Pancreas (tissue), 10 donors: Measurements from ENCODE around the gene DPH7. TPM values are rescaled to one million over a fixed set of nuclear protein-coding genes. Genes with fewer than 3 reads are reported as not detected.
"Not testable (repeated sequence)": the region's sequence is repeated elsewhere in the genome, so short reads cannot be mapped to it uniquely, and the experiment has no call there.

Experiments
- ATAC-seq, 4 donors: fragments of 200-7000 bp; cut with Tn5 transposase; one replicate each; pipeline versions ENCODE4 v1.8.0 to v1.9.1; 2020; ENCODE audit warnings: mild to moderate bottlenecking in 4 of 4, moderate library complexity in 4 of 4
- DNase-seq, 6 donors: peaks; one replicate each; pipeline ENCODE4 v3.0.0-alpha.2; 2020
- FAIRE-seq: peaks from 2 replicates; lab custom pipeline; 2012; peaks lifted over from hg19 to GRCh38; lab: Jason Lieb, UNC
- H3K27ac ChIP-seq, 4 donors: fragments of 200-600 bp; sonication (generic); 1 replicate in 3 of 4; 2 replicates in 1 of 4; pipeline versions ENCODE4 v1.5.0 to v1.8.0; 2020
- H3K27me3 ChIP-seq, 4 donors: fragments of 200-600 bp; one replicate each; pipeline ENCODE4 v1.8.0; 2021
- H3K36me3 ChIP-seq, 3 donors: fragments of 200-600 bp; sonication (generic) in 1 of 3; one replicate each; pipeline versions ENCODE4 v1.5.0 to v1.8.0; 2020 to 2021
- H3K4me1 ChIP-seq, 3 donors: fragments of 200-600 bp; one replicate each; pipeline ENCODE4 v1.8.0; 2021
- H3K4me3 ChIP-seq, 4 donors: fragments of 200-600 bp; sonication (generic) in 2 of 4; one replicate each; pipeline versions ENCODE4 v1.5.0 to v1.8.0; 2020 to 2021
- H3K9me3 ChIP-seq, 4 donors: fragments of 200-600 bp; one replicate each; pipeline ENCODE4 v1.8.0; 2021
- WGBS, 2 donors: extraction: QIAGEN DNeasy Blood & Tissue Kit; methylation state at CpG; one replicate each; pipeline ENCODE4 v1.1.7; 2013; 5-methylcytosine and 5-hydroxymethylcytosine counted together
- intact Hi-C, 3 donors: fragments of 100-400 bp; cut with DNase I; formaldehyde crosslinking; loops; one replicate each; pipeline versions ENCODE4 v1.11.1 to v1.14.2; 2022
- polyA plus RNA-seq, 2 donors: library from polyadenylated mRNA; stranded (reverse); fragments of 200-250 nt; gene quantifications; one replicate each; pipeline ENCODE4 v1.2.3, GENCODE V29; 2013
- total RNA-seq, 6 donors: library from RNA; stranded (reverse); fragmentation: NEBNext Ultra II Directional in 4 of 6; extraction: Animal tissue kit (Norgen Biotek cat#: 25700) in 4 of 6; gene quantifications; one replicate each; pipeline versions ENCODE4 v1.2.1 to v1.2.4, GENCODE V29; 2021 to 2023
- TF ChIP-seq, protein P1 (sequence below), 4 donors: fragments of 200-600 bp; sonication (generic) in 3 of 4; IDR thresholded peaks; one replicate each; pipeline versions ENCODE4 v1.5.0 to v1.8.0; 2021; ENCODE audit warnings: antibody characterized with exemption in 4 of 4
- donor health status: healthy with polysubstance abuse.
- donor health status: DM: no; HTN: no; CAD: no; lungs with moderate emphysema.
- donor health status: DM: no; HTN: no; CAD: no.
- donor health status: control.
- donor health status: control.
- donor health status: Bipolar disorder and iron deficiency.
- donor health status: DM: yes; HTN: yes; CAD: no.
- donor health status: DM: no; HTN: no; CAD: no.
- donor health status: DM: no; HTN: no; CAD: no.
- donor health status: DM: yes; HTN: yes; CAD: no.

DPH7 gene
- total and polyA plus RNA-seq, 8 donors: 16.7 to 174 (median 24.8) TPM

DNA sequence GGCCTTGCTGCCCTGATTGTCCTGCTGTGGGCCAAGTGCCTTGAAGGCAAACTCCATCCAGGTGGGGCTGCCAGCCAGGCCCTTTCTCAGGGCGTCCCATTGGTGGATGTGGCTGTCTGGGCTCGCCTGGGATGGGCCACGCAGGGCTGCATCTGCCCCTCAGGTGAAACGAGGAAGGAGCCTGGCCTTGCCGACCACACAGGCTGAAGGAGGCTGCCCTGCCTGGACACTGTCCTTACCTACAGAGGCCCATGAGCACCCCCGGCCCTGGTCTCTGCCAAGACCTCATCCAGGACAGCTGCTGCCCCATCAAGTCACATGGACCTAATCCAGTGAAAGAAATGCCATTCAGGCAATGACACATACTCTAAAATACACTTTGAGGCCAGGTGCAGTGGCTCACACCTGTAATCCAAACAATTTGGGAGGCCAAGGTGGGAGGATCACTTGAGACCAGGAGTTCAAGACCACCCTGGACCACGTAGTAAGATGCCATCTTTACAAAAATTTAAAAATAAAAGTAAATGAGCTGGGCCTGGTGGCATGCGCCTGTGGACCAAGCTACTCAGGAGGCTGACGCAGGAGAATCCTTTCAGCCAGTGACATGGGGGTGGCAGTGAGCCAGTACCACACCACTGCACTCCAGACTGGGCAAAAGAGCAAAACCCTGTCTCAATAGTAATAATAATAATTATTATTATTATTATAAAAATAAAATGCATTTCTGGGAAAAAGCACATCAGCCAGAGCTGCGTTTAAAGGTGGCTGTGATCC lies 62.4 kb downstream of the DPH7 start:
- ATAC-seq (no peak), DNase-seq (peak in 1 of 6 donors; percentile 70), FAIRE-seq (no peak)
- Histone ChIP-seq H3K9me3 (no peaks in the 10 kb centered on the region), H3K36me3 (no peaks in the 10 kb centered on the region), H3K27me3 (no peaks in the 10 kb centered on the region), H3K4me1 (peaks cover 6 to 11% (median 9%) of the 10 kb centered on the region in 3 donors), H3K4me3 (no peak overlapping the region), H3K27ac (no peak overlapping the region)
- intact Hi-C loops: no loop called here
- 85 to 90% methylated on average over 10 of the region's 10 CpGs for WGBS, 2 donors
- TF ChIP-seq, protein P1, sequence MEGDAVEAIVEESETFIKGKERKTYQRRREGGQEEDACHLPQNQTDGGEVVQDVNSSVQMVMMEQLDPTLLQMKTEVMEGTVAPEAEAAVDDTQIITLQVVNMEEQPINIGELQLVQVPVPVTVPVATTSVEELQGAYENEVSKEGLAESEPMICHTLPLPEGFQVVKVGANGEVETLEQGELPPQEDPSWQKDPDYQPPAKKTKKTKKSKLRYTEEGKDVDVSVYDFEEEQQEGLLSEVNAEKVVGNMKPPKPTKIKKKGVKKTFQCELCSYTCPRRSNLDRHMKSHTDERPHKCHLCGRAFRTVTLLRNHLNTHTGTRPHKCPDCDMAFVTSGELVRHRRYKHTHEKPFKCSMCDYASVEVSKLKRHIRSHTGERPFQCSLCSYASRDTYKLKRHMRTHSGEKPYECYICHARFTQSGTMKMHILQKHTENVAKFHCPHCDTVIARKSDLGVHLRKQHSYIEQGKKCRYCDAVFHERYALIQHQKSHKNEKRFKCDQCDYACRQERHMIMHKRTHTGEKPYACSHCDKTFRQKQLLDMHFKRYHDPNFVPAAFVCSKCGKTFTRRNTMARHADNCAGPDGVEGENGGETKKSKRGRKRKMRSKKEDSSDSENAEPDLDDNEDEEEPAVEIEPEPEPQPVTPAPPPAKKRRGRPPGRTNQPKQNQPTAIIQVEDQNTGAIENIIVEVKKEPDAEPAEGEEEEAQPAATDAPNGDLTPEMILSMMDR (IDR thresholded peaks at IDR 0.05): no peak

DNA sequence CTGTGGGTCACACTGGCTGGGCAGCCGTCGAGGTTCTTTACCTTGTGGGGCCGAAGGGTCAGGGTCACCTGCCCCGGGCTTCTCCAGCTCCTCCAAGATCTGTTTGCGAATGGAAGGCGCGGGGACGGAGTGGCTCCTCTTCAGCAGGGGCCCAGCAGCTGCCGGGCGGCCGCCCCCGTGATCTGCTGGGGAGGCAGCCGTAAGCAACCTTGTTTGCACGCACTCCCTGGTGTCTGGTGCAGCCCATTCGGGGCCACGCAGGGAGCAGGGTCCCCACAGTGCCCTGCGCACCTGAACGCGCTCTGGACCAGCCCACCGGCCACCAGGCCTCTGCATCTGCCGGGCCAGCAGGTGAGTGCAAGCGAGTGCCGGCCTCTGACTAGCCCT lies 63.4 kb downstream of the DPH7 start:
- intact Hi-C loops: no loop called here
- Histone ChIP-seq H3K27me3 (no peaks in the 10 kb centered on the region), H3K4me1 (peaks cover 0 to 2% (median 1%) of the 10 kb centered on the region in 3 donors), H3K9me3 (no peaks in the 10 kb centered on the region), H3K36me3 (no peaks in the 10 kb centered on the region), H3K27ac (no peak overlapping the region), H3K4me3 (no peak overlapping the region)
- WGBS, 2 donors: 87 to 88% methylated on average over 19 to 23 of the region's 23 CpGs
- ATAC-seq (peak in 1 of 4 donors; percentile 19), FAIRE-seq (no peak), DNase-seq (no peak)
- TF ChIP-seq, protein P1 (IDR thresholded peaks at IDR 0.05): no peak

DNA sequence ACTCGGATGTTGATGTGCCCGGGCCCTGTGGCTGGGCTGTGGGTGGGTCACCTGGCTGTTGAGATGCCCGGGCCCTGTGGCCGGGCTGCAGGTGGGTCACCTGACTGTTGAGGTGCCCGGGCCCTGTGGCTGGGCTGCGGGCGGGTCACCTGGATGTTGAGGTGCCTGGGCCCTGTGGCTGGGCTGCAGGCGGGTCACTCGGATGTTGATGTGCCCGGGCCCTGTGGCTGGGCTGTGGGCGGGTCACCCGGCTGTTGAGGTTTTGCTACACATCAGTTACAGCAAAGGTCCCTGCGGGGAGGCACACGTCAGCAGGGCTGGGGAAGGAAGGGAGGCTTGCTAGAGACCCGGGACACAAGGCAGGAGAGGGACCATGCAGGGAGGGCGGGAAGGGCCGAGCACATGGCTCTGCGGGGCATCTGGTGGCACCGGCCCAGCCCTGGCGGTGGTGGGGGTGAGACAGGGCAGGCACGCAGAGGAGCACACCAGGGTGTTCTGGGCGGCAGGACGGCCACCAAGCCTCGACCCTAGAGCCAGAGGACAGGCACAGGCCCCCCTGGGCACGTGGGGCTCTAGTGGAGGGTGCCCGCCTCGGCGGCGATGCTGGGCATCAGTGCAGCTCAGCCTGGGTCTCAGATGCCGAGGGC lies 63.9 kb downstream of the DPH7 start:
- H3K27me3 ChIP-seq: no peaks in the 10 kb centered on the region
- no peak overlapping the region for H3K27ac ChIP-seq
- peak in 1 of 4 donors; percentile 25 for ATAC-seq
- FAIRE-seq: no peak
- H3K9me3 ChIP-seq: no peaks in the 10 kb centered on the region
- no peaks in the 10 kb centered on the region for H3K36me3 ChIP-seq
- DNase-seq: peak in 1 of 6 donors; percentile 73
- intact Hi-C loops: no loop called here
- TF ChIP-seq, protein P1 (IDR thresholded peaks at IDR 0.05): no peak
- H3K4me1 ChIP-seq: no peaks in the 10 kb centered on the region
- H3K4me3 ChIP-seq: no peak overlapping the region
- WGBS, 2 donors: 93 to 94% methylated on average over 21 to 30 of the region's 30 CpGs

DNA sequence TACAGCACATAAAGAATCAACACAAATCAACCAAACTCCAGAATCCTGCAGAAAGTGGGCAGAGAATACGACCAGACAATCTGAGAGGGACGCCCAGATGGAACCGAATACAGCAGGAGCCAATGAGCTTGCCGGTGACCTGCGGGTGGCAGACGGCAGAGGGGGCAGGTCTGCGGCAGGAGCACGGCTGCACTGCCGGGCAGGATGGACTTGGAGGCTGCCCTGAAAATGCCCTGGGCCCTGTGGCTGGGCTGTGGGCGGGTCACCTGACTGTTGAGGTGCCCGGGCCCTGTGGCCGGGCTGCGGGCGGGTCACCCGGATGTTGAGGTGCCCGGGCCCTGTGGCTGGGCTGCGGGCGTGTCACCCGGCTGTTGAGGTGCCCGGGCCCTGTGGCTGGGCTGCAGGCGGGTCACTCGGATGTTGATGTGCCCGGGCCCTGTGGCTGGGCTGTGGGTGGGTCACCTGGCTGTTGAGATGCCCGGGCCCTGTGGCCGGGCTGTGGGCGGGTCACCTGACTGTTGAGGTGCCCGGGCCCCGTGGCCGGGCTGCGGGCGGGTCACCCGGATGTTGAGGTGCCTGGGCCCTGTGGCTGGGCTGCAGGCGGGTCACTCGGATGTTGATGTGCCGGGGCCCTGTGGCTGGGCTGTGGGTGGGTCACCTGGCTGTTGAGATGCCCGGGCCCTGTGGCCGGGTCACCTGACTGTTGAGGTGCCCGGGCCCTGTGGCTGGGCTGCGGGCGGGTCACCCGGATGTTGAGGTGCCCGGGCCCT lies 64.7 kb downstream of the DPH7 start:
- ATAC-seq, H3K9me3 ChIP-seq, FAIRE-seq, H3K4me3 ChIP-seq, intact Hi-C loops, H3K27me3 ChIP-seq, H3K4me1 ChIP-seq, H3K36me3 ChIP-seq, H3K27ac ChIP-seq: not testable (repeated sequence)
- 92 to 93% methylated on average over 33 to 42 of the region's 42 CpGs for WGBS, 2 donors
- peak in 1 of 6 donors; percentile 43 for DNase-seq

DNA sequence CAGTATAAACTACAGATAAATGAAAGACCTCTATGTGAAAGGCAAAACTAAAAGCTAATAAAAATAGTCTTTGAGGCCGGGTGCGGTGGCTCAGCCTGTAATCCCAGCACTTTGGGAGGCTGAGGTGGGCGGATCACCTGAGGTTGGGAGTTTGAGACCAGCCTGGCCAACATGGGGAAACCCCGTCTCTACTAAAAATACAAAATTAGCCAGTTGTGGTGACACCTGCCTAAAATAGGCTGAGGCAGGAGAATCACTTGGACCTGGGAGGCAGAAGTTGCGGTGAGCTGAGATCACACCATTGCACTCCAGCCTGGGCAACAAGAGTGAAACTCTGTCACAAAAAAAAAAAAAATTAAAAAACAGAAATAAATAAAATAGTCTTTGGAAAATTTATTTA lies 65.6 kb downstream of the DPH7 start:
- FAIRE-seq, ATAC-seq, DNase-seq, H3K27ac ChIP-seq, intact Hi-C loops, H3K27me3 ChIP-seq, H3K4me1 ChIP-seq, H3K9me3 ChIP-seq, H3K4me3 ChIP-seq, H3K36me3 ChIP-seq: not testable (repeated sequence)
- WGBS, 2 donors: 92 to 97% methylated on average over 5 of the region's 5 CpGs
